ENCODE measurements around the gene ZNF593. TPM values are rescaled to one million over a fixed set of nuclear protein-coding genes. Genes with fewer than 3 reads are reported as not detected.

ZNF593 gene
- total RNA-seq, 1 experiment from 2014 or later = 170 TPM

- DNase-seq (ENCODE audit: low spot score) = no peak
Measured at GRCh38 chr1:26168410-26169197, 1.1 kb upstream of the ZNF593 start, which contains the start of gene C1orf232. C1orf232 (minus strand) TSS chr1:26168963; CDS start chr1:26168499, 464 bp downstream.

DNA sequence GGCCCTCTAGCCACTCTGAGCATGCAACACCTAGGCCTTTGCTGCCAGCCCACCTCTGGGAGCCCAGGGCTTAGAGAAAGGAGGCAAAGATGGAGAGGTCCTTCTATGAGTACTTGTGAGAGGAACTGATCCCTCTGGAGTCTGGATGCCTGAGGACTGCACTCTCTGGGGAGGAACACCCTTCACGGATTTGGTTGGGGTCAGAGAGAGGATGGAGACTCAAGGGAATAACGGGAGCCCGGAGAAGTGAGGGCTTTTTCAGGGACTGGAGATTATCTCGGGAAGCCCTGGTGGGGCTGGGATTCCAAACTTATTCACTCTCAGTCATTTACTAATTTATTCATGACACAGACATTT is 532 bp upstream of the ZNF593 start:
- DNase-seq (ENCODE audit: low spot score) = no peak

DNA sequence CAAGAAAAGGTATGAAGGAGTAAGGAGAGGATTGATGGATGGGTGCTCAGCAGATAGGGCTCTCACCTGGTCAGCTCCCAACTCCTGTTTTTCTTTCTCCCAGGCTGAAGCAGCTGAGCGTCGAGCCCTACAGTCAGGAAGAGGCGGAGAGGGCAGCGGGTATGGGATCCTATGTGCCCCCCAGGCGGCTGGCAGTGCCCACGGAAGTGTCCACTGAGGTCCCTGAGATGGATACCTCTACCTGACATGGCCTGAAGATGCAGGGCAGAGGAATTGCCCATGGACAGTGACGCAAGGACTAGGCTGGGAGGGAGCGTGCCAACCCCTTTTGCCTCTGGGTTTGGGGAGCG is 739 bp downstream of the ZNF593 start:
- DNase-seq (ENCODE audit: low spot score) = no peak

GRCh38 chr1:26171084-26172072 is 1.7 kb downstream of the ZNF593 start, which contains the start of gene ZNF593OS:
ZNF593OS (minus strand) TSS chr1:26171832; CDS start chr1:26171661, 171 bp downstream.
- no peak for DNase-seq (ENCODE audit: low spot score)

DNA sequence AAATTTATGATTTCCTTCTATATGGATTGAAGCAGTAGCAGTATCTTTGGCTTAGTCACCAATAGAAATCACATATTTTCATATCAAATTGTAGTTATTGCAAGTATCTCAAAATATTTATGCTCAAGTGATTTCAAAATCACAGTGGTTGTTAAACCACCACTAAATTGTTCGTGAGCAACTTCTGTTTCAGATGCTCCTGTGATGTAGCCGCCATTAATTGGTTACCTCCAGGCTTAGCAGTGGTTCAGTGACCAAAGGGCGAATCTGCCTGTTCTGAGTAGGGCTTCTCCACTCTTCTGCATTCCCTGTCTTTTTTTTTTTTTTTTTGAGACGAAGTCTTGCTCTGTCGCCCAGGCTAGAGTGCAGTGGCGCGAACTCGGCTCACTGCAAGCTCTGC is 5.6 kb downstream of the ZNF593 start:
- DNase-seq (ENCODE audit: low spot score) = no peak

DNA sequence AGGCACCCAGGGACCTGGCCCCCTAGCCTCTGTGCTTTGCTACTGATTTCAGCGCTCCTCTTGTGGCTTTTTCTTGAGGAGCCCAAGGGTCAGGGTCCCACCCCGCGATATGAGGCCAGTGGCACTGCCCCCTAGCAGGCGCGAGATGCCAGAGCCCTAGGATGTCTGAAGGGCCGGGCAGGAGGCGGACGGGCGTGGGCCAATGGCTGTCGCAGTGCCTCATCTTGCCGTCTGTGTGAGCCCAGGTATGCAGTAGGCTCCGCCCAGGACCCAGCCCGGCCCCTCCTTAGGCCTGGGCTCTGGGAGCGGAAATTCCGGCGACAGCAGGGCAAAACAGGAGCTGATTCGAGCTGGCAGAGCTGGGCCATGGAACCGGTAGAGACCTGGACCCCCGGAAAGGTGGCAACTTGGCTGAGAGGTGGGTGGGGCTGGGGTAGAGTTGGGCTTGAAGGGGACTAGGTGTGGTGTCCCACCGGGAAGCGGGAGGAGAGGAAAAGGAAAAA is 7.5 kb downstream of the ZNF593 start, which contains the start of gene CNKSR1:
TSS of gene CNKSR1 (plus strand) at position 310 of the 503 bp plus-strand sequence. CDS start at position 367, 57 bp downstream.
- peak; percentile 93 for DNase-seq (ENCODE audit: low spot score)

- no peak for DNase-seq (ENCODE audit: low spot score)
Measured at GRCh38 chr1:26180010-26180506, 10.3 kb downstream of the ZNF593 start.

DNA sequence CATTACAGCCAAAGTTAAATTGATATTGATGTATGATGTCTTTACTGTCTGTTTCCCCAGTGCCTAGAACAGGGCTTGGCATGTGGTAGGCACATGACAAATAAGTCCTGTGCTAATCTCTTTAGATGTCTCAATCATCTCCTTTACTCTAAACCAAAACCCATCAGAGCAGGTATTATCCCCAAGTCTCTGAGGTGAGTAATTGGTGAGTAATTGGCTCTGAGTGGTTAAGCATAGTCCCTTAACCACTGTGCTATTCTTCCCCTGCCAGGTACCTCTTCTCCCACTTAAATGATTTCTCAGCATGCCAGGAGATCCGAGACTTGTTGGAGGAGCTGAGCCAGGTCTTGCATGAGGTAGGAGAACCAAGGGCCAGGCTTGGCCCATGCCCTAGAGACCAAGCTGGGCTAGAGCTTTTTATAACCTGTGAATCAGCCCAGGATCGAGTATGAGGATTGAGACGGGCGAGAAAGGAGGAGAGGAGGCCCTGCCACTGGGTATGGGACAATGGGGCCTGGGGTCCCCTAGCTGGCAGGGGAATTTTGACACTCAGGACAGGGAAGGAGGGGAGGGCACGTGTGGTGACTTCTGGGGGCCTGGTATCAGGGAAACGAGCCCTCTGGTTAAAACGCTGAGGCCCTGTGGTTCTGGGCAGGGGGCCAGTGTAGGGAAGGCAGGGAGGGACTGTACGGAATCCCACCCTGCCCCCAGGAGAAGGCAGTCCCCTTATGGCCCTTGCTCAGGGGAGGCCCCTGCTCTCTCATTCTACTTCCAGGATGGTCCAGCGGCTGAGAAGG is 12.1 kb downstream of the ZNF593 start:
- no peak for DNase-seq (ENCODE audit: low spot score)

DNA sequence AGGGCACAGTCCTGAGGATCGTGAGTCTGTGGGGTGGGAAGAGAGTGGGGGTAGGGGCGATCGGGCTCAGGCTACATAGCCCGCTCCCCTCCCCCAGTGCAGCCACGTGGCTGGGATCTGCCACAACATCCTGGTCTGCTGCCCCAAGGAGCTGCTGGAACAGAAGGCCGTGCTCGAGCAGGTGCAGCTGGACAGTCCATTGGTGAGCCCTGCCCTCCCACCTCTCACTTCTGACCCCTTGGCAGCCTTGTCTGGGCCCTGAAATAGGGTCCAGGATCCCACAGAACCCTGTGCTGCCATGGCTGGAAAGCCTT is 12.6 kb downstream of the ZNF593 start:
- DNase-seq (ENCODE audit: low spot score) = no peak

- no peak for DNase-seq (ENCODE audit: low spot score)
Measured at GRCh38 chr1:26184086-26184485, 14.4 kb downstream of the ZNF593 start.

- DNase-seq (ENCODE audit: low spot score) = no peak
Measured at GRCh38 chr1:26184883-26185282, 15.2 kb downstream of the ZNF593 start.

DNA sequence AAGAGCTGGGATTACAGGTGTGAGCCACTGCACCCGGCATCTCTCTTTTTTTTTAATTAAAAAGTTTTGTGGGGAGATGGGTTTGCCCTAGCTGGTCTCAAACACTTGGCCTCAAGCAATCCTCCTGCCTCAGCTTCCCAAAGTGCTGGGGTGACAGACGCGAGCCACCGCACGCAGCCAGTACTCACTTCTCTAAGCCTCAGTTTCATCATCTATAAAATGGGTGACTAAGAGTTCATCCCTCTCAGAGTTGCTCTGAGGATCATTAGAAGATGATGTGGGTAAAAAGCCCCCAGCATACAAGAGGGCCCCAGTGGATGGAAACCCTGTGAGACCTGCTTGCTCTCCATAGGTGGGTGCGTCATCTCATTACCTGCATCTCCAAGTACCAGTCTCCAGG is 18.2 kb downstream of the ZNF593 start:
- no peak for DNase-seq (ENCODE audit: low spot score)

- DNase-seq (ENCODE audit: low spot score) = no peak
Measured at GRCh38 chr1:26188477-26188876, 18.8 kb downstream of the ZNF593 start.

- DNase-seq (ENCODE audit: low spot score) = no peak
Measured at GRCh38 chr1:26189331-26189730, 19.6 kb downstream of the ZNF593 start.

DNA sequence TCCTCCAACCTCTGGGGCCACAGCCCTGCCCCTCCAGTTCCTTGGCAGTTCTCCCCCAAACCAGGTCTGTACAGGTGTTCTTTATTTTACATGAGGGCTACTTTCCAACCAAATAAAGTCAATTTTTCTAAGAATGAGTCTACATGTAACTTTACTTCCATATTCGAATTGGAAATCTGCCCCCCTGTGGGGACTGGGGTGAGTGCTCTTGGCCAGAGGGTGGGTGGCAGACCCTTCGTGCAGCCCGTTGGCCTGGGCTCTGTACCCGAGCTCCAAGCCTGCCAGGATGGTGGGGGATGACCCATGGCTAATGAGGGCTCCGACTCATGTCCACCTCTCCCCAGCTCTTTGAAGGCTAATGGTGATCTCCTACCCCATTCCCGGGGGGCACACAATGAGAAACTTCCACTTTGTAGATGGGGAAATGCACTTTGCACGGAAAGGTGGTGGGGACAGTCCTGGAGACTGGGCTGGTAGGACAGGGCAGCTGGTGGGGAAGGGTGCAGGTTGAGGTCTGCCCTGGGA is 20.1 kb downstream of the ZNF593 start:
- no peak for DNase-seq (ENCODE audit: low spot score)

GRCh38 chr1:26190373-26190987 is 20.8 kb downstream of the ZNF593 start, which contains the start of gene CATSPER4:
CATSPER4 (plus strand) TSS chr1:26190602; CDS start chr1:26190628, 26 bp downstream.
- DNase-seq (ENCODE audit: low spot score) = peak; percentile 61

DNA sequence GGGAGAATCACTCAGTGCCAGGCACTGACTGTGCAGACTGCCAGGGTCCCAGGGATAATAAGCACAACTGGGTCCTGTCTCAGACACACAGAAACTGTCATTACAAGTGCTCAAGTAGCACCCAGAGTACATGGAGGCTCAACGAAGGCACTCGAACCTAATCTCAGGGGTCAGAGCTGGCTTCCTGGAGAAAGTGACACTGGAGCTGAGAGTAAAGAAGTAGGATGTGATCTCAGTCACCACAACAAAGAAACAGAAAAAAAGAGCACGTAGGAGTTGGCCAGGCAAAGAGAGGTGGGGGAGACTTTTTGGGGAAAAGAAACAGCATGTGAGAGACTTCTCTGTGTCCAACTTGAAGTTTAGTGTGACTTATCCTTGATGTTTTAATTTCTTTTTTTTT is 22.0 kb downstream of the ZNF593 start:
- no peak for DNase-seq (ENCODE audit: low spot score)

- no peak for DNase-seq (ENCODE audit: low spot score)
Measured at GRCh38 chr1:26195805-26196204, 26.1 kb downstream of the ZNF593 start.

DNA sequence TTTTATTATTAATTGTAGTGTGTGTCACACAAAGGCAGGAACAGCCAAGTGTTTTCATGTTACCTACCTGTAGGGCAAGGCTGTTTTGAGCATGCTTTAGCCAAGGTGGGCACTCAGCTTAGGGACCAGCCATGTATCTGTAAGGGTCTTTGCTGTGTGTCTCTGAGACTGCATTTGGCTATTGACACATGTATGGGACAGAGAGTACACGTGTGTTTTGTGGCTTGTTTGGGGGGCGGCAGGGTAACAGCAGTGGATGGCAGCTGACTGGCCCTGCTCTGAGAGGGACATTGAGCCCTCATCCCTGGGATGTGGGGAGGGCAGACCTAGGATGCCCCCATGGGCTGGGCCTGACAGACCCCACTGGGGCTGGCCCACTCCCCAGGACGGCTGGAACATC is 27.6 kb downstream of the ZNF593 start:
- no peak for DNase-seq (ENCODE audit: low spot score)

DNA sequence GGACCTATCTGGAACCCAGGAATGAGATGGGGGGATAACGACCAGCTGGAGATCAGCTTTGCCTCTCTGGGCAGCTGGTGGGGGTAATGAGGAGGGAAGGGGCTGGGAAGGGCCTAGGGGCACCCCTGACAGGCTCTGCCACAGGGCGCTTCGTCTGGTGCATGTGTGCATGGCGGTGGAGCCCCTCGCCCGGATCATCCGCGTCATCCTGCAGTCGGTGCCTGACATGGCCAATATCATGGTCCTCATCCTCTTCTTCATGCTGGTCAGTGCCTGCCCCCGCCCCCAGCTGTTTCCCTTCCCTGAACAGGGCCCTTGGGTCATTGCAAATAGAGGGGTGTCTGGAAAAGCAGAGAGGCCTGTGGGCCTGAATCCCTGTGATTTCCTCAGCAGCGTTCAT is 28.1 kb downstream of the ZNF593 start:
- DNase-seq (ENCODE audit: low spot score) = no peak
